HG03064 (cell line): ENCODE results near the gene PJA2.
"Not testable (repeated sequence)": the region's sequence is repeated elsewhere in the genome, so short reads cannot be mapped to it uniquely, and the experiment has no call there.

Experiments
- ATAC-seq: cut with Tn5 transposase; IDR thresholded peaks from one replicate; pipeline ENCODE4 v1.9.1; 2021; ENCODE audit warnings: low read depth; ENCODE audit not compliant: unreplicated experiment

The PJA2 gene

GRCh38 chr5:109310315-109310714, 99.5 kb downstream of the PJA2 start:
- ATAC-seq: no peak

GRCh38 chr5:109309326-109310063, 100.3 kb downstream of the PJA2 start:
- ATAC-seq: no peak

GRCh38 chr5:109307951-109308350, 101.8 kb downstream of the PJA2 start:
- ATAC-seq: no peak

- ATAC-seq: no peak
Observed at GRCh38 chr5:109307456-109307855, 102.3 kb downstream of the PJA2 start.

GRCh38 chr5:109305352-109305751, 104.4 kb downstream of the PJA2 start:
- no peak for ATAC-seq

GRCh38 chr5:109304309-109304708, 105.5 kb downstream of the PJA2 start:
- no peak for ATAC-seq

DNA sequence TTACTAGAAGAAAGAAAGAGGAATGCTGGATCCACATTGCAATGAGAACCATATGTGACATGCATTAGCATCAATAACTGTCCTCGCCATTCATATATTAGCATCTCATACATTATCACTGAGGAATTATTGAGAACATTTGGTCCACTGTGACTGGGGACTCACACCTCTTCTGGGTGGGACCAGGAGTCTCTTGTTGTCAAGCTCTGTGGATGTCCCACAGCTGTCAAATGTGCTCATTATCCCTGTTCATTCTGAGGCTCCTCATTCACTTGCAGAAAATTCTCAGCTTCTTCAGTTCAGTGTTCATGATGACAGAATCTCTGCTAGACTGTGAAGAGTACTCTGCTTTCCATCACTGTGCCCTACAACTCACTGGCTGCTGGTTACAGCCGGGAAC, 109.4 kb downstream of the PJA2 start:
- no peak for ATAC-seq

GRCh38 chr5:109299557-109299956, 110.2 kb downstream of the PJA2 start:
- no peak for ATAC-seq

DNA sequence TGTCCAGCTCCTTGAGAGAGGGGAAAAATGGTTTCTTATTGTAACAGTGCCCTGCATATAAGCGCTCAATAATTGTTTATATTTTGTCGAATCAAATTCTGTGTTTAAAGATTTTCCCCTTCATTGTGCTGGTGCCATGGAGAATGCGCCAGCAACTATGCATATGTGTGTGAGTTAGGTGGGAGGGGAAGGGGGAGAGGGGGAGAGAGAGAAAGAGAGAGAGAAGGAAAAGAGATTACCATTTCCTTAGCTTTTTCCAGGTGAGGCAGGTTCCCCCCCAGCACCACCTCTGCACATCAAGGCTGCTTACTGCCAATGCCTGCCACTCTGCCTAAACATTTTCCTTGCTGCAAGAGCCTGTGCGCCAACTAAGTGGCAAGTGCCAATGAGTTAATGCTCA, 111.0 kb downstream of the PJA2 start:
- ATAC-seq: no peak

- no peak for ATAC-seq
Observed at GRCh38 chr5:109297900-109298299, 111.9 kb downstream of the PJA2 start.

DNA sequence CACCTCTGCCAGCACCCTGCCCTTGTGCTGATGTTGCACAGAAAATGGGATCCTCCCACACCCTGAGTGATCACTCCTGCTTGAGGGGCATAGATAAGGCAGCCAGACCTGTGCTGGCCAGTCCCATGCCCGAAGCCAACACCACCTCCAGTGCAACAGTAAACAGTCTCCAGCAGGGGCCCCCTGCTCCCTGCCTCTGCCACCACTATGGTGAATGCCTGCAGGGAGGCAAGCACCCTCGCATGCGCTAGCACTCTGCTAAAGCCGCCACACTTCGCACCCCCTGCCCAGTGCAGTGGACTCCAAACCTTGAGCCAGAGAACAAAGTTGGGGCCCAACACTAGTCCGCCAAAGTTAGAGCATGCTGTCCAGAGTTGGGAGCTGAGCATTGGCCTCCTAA, 118.7 kb downstream of the PJA2 start:
- ATAC-seq: no peak

DNA sequence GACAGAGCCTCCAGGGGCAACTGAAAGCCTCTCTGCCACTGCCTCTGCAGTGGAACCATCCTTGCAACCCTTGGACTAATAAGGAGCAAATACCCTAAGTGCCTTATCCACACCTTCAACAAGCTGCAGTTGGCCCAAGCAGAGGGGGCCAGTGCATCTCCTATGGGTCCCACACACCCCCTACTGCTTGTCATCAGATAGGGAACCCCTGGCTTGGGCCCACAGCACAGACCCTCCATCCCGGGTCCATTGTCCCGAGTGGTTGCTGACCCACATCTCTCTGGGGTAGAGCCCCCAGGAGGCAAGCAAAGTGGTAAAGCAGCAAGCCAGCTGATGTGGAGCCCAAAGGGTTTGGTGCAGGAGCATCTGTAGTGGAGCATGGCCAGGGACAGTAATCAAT, 119.5 kb downstream of the PJA2 start:
- no peak for ATAC-seq

- not testable (repeated sequence) for ATAC-seq
Observed at GRCh38 chr5:109286628-109287027, 123.1 kb downstream of the PJA2 start.
